Measurements from ENCODE around the gene IL12RB2. TPM values are rescaled to one million over a fixed set of nuclear protein-coding genes. Genes with fewer than 3 reads are reported as not detected.
A peak's percentile ranks its signal among the peaks of the same experiment; 100 is the strongest.

Gene IL12RB2
- total and polyA plus RNA-seq, 2 donors (not counting 3 experiments of a cell fraction or from before 2014, with no cell fraction given) = 0.42 TPM; not detected in 1

- FAIRE-seq (no peak), DNase-seq (ENCODE audit: low read depth, low spot score) (no peak)
- Histone ChIP-seq H3K9me3 (replicated peaks; ENCODE audit: control insufficient read depth, insufficient read depth, low read length) (no peaks in the 10 kb centered on the region), H3K79me2 (ENCODE audit: control insufficient read depth, insufficient read depth, low read length) (no peaks in the 10 kb centered on the region), H4K20me1 (replicated peaks; ENCODE audit: control insufficient read depth, extremely low read depth, insufficient read depth, low read length) (no peaks in the 10 kb centered on the region), H3K9me1 (replicated peaks; ENCODE audit: control insufficient read depth, extremely low read depth, insufficient read depth, low read length) (no peaks in the 10 kb centered on the region), H2AFZ (ENCODE audit: low read depth, low read length) (no peak overlapping the region), H3K4me2 (ENCODE audit: insufficient read depth, low read length) (no peak overlapping the region), H3K36me3 (ENCODE audit: control insufficient read depth in 2 of 2, extremely low read depth in 1 of 2, insufficient read depth in 2 of 2, low read length in 2 of 2) (no peaks in the 10 kb centered on the region), H3K4me1 (ENCODE audit: control insufficient read depth, extremely low read depth, insufficient read depth, low read length) (peaks cover 33% of the 10 kb centered on the region), H3K27me3 (ENCODE audit: control insufficient read depth in 2 of 2, insufficient read depth in 2 of 2, low read length in 2 of 2) (no peaks in the 10 kb centered on the region), H3K9ac (replicated peaks; ENCODE audit: extremely low read depth, insufficient read depth, low read length) (no peak overlapping the region), H3K4me3 (replicated peaks in 1 of 3; ENCODE audit: insufficient read depth in 1 of 3, low read depth in 1 of 3, low read length in 3 of 3) (no peak overlapping the region), H3K27ac (ENCODE audit: insufficient read depth, low read depth, low read length) (no peak overlapping the region)
- ChIA-PET POLR2A (no interaction called here), CTCF (no interaction called here)
- dilution Hi-C loops (cut with MboI; ENCODE audit: extremely low pct_ligation_motif_present, low sequenced_read_pairs) = no loop called here
- BruUV-seq (replicated peaks) = no TSS peak
- intact Hi-C loops (cut with micrococcal nuclease) = loop anchor here (10.0 kb wide), 1 partner anchor 462 kb away; no protein-coding TSS in a partner anchor
- no peak for TF ChIP-seq POLR2A (IDR thresholded peaks at IDR 0.05; ENCODE audit: low read depth, low read length)
These were observed 44.9 kb upstream of the IL12RB2 start for GRCh38 chr1:67262735-67263134.

GRCh38 chr1:67264152-67264551 is 43.5 kb upstream of the IL12RB2 start:
- Histone ChIP-seq H3K4me1 (ENCODE audit: control insufficient read depth, extremely low read depth, insufficient read depth, low read length) (peaks cover 23% of the 10 kb centered on the region), H3K79me2 (ENCODE audit: control insufficient read depth, insufficient read depth, low read length) (no peaks in the 10 kb centered on the region), H3K9ac (replicated peaks; ENCODE audit: extremely low read depth, insufficient read depth, low read length) (peak overlapping the region; percentile 4), H3K36me3 (ENCODE audit: control insufficient read depth in 2 of 2, extremely low read depth in 1 of 2, insufficient read depth in 2 of 2, low read length in 2 of 2) (no peaks in the 10 kb centered on the region), H4K20me1 (replicated peaks; ENCODE audit: control insufficient read depth, extremely low read depth, insufficient read depth, low read length) (no peaks in the 10 kb centered on the region), H3K9me1 (replicated peaks; ENCODE audit: control insufficient read depth, extremely low read depth, insufficient read depth, low read length) (no peaks in the 10 kb centered on the region), H3K4me2 (ENCODE audit: insufficient read depth, low read length) (peak overlapping the region; percentile 93), H3K4me3 (replicated peaks in 1 of 3; ENCODE audit: insufficient read depth in 1 of 3, low read depth in 1 of 3, low read length in 3 of 3) (no peak overlapping the region), H3K27me3 (ENCODE audit: control insufficient read depth in 2 of 2, insufficient read depth in 2 of 2, low read length in 2 of 2) (no peaks in the 10 kb centered on the region), H3K27ac (ENCODE audit: insufficient read depth, low read depth, low read length) (peak overlapping the region; percentile 18), H2AFZ (ENCODE audit: low read depth, low read length) (no peak overlapping the region), H3K9me3 (replicated peaks; ENCODE audit: control insufficient read depth, insufficient read depth, low read length) (no peaks in the 10 kb centered on the region)
- ChIA-PET CTCF (no interaction called here), POLR2A (no interaction called here)
- dilution Hi-C loops (cut with MboI; ENCODE audit: extremely low pct_ligation_motif_present, low sequenced_read_pairs) = no loop called here
- intact Hi-C loops (cut with micrococcal nuclease) = loop anchor here (2.0 to 10.0 kb wide), 2 partner anchors 29 to 461 kb away; no protein-coding TSS in a partner anchor
- DNase-seq (ENCODE audit: low read depth, low spot score) = no peak
- FAIRE-seq = no peak
- BruUV-seq (replicated peaks) = no TSS peak
- TF ChIP-seq FOS (IDR thresholded peaks at IDR 0.05; ENCODE audit: borderline replicate concordance, insufficient read depth, low read length) (no peak), JUN (IDR thresholded peaks at IDR 0.05; ENCODE audit: borderline replicate concordance, insufficient read depth, insufficient read length, low read depth) (no peak), GATA2 (IDR thresholded peaks at IDR 0.05; ENCODE audit: insufficient read depth, insufficient read length, low read depth, low read length) (no peak), MYC (IDR thresholded peaks at IDR 0.05; ENCODE audit: low read depth, low read length) (no peak), EZH2 (IDR thresholded peaks at IDR 0.05; ENCODE audit: borderline replicate concordance, low read depth, low read length, severe bottlenecking) (no peak), CTCF (IDR thresholded peaks at IDR 0.05; ENCODE audit: extremely low read depth in 1 of 2, insufficient read depth in 1 of 2, low read depth in 1 of 2, low read length in 2 of 2) (no peak), POLR2A (IDR thresholded peaks at IDR 0.05; ENCODE audit: low read depth, low read length) (no peak), POLR2AphosphoS5 (IDR thresholded peaks at IDR 0.05; ENCODE audit: insufficient read depth, low read depth, low read length) (no peak), MAX (IDR thresholded peaks at IDR 0.05; ENCODE audit: insufficient read depth, insufficient read length) (no peak)

Data from endothelial cell of umbilical vein (primary cell).